ENCODE data around the gene LZTS2. TPM values are rescaled to one million over a fixed set of nuclear protein-coding genes. Genes with fewer than 3 reads are reported as not detected.

Gene LZTS2
- total RNA-seq, 1 experiment from 2014 or later = 20.3 TPM

- no peak for DNase-seq (ENCODE audit: low read depth)
These were observed 20.8 kb upstream of the LZTS2 start for GRCh38 chr10:100978901-100979195.

- DNase-seq (ENCODE audit: low read depth) = no peak
These were observed 19.8 kb upstream of the LZTS2 start for GRCh38 chr10:100979791-100980272.

- no peak for DNase-seq (ENCODE audit: low read depth)
These were observed 19.3 kb upstream of the LZTS2 start for GRCh38 chr10:100980311-100980710.

GRCh38 chr10:100980711-100981110 lies 18.9 kb upstream of the LZTS2 start:
- DNase-seq (ENCODE audit: low read depth) = no peak

GRCh38 chr10:100981178-100981772 lies 18.3 kb upstream of the LZTS2 start:
- no peak for DNase-seq (ENCODE audit: low read depth)

- DNase-seq (ENCODE audit: low read depth) = no peak
These were observed 16.4 kb upstream of the LZTS2 start for GRCh38 chr10:100982916-100983830.

GRCh38 chr10:100983868-100984671 lies 15.5 kb upstream of the LZTS2 start:
- DNase-seq (ENCODE audit: low read depth) = no peak

GRCh38 chr10:100984672-100985177 lies 14.9 kb upstream of the LZTS2 start:
- no peak for DNase-seq (ENCODE audit: low read depth)

- DNase-seq (ENCODE audit: low read depth) = no peak
These were observed 14.3 kb upstream of the LZTS2 start for GRCh38 chr10:100985336-100985735.

GRCh38 chr10:100986623-100986951 lies 13.0 kb upstream of the LZTS2 start:
- DNase-seq (ENCODE audit: low read depth) = no peak

- DNase-seq (ENCODE audit: low read depth) = peak; percentile 69
These were observed 12.5 kb upstream of the LZTS2 start, which contains the start of the genes MRPL43 and TWNK for GRCh38 chr10:100986952-100987684. MRPL43 (minus strand) TSS chr10:100987497; CDS start chr10:100987443, 54 bp downstream. TWNK (plus strand) TSS chr10:100987543; CDS start chr10:100988211, 668 bp downstream.

- no peak for DNase-seq (ENCODE audit: low read depth)
These were observed 11.9 kb upstream of the LZTS2 start for GRCh38 chr10:100987685-100988049.

GRCh38 chr10:100988166-100988565 lies 11.4 kb upstream of the LZTS2 start:
- no peak for DNase-seq (ENCODE audit: low read depth)

GRCh38 chr10:100989088-100989487 lies 10.5 kb upstream of the LZTS2 start:
- DNase-seq (ENCODE audit: low read depth) = no peak

GRCh38 chr10:100993986-100994708 lies 5.5 kb upstream of the LZTS2 start:
- DNase-seq (ENCODE audit: low read depth) = peak; percentile 42

GRCh38 chr10:100995181-100995580 lies 4.4 kb upstream of the LZTS2 start:
- DNase-seq (ENCODE audit: low read depth) = no peak

- DNase-seq (ENCODE audit: low read depth) = no peak
These were observed 2.8 kb upstream of the LZTS2 start for GRCh38 chr10:100996678-100997359.

- peak; percentile 67 for DNase-seq (ENCODE audit: low read depth)
These were observed 2.0 kb upstream of the LZTS2 start for GRCh38 chr10:100997360-100998182.
